ENCODE measurements around the gene AFG3L2. TPM values are rescaled to one million over a fixed set of nuclear protein-coding genes. Genes with fewer than 3 reads are reported as not detected.

AFG3L2 gene
- total and polyA plus RNA-seq, 9 of the 15 experiments (the other 6 are each of a cell fraction or from before 2014, with no cell fraction given) = 24.1 to 109 (median 84.0) TPM

GRCh38 chr18:12347895-12348294 lies 29.1 kb downstream of the AFG3L2 start:
- FAIRE-seq (no peak), ATAC-seq (no peak), DNase-seq (ENCODE audit: extremely low read depth in 1 of 4, low spot score in 3 of 4) (no peak)
- BruUV-seq (replicated peaks) = no TSS peak
- peaks cover 3% of the 10 kb centered on the region; the same call in 1 of the 2 replicates for H4K20me1 ChIP-seq (replicated peaks; ENCODE audit: control insufficient read depth, insufficient read depth, low read length)
- H3K9me1 ChIP-seq (ENCODE audit: control insufficient read depth, insufficient read depth, low read length) = no peaks in the 10 kb centered on the region
- H3K27ac ChIP-seq (ENCODE audit: extremely low read depth, low read depth, low read length) = no peak overlapping the region
- H3K9ac ChIP-seq (ENCODE audit: insufficient read depth in 1 of 2, low read depth in 2 of 2, low read length in 2 of 2) = 0 out of 4 replicates have a peak overlapping the region, but pooled peaks of 1 of the 2 experiments have one; percentile 66
- no peaks in the 10 kb centered on the region for H3K27me3 ChIP-seq (ENCODE audit: control insufficient read depth in 2 of 2, insufficient read depth in 2 of 2, low read length in 2 of 2)
- TF ChIP-seq BCOR (IDR thresholded peaks at IDR 0.05) = no peak
- TF ChIP-seq JUN (IDR thresholded peaks at IDR 0.05; ENCODE audit: borderline replicate concordance, low read depth, low read length) = no peak
- no peak for TF ChIP-seq JUN (CRISPR knock-in tag; IDR thresholded peaks at IDR 0.05; ENCODE audit: borderline replicate concordance)
- TF ChIP-seq PRMT5 (CRISPR knock-in tag; IDR thresholded peaks at IDR 0.05) = no peak
- no peak for TF ChIP-seq ZNF277 (CRISPR knock-in tag; IDR thresholded peaks at IDR 0.05; ENCODE audit: borderline replicate concordance)
- TF ChIP-seq ZNF12 (CRISPR knock-in tag; IDR thresholded peaks at IDR 0.05) = no peak
- no peak for TF ChIP-seq ZBTB34 (CRISPR knock-in tag; IDR thresholded peaks at IDR 0.05)
- TF ChIP-seq KDM1A (IDR thresholded peaks at IDR 0.05) = 0 out of 4 replicates have a peak, but pooled peaks of 1 of the 2 experiments have one; percentile 11
- intact Hi-C loops (cut with micrococcal nuclease) (no loop called here), in situ Hi-C loops (cut with MboI) (no loop called here)
- CTCF ChIA-PET (ENCODE audit: low intra/inter-chr PET ratio) = no interaction called here
- H2AFZ ChIP-seq (ENCODE audit: low read depth, low read length) = no peak overlapping the region
- no peaks in the 10 kb centered on the region for H3K4me1 ChIP-seq (replicated peaks in 1 of 2; ENCODE audit: control insufficient read depth in 2 of 2, insufficient read depth in 2 of 2, low read length in 2 of 2)
- POLR2A ChIA-PET = interaction anchor here (0.7 to 2.1 kb wide), 4 partner anchors 9 to 316 kb away, joined by 3 to 7 read pairs (median 3); no protein-coding TSS in a partner anchor
- 90% methylated on average over 4 of the region's 4 CpGs for WGBS (ENCODE audit: insufficient coverage, low coverage, missing lambda C conversion rate)
- H3K4me2 ChIP-seq (ENCODE audit: insufficient read depth, low read length) = no peak overlapping the region
- peaks cover 95% of the 10 kb centered on the region for H3K36me3 ChIP-seq (ENCODE audit: control insufficient read depth, insufficient read depth, low read length)
- no peak overlapping the region for H3K4me3 ChIP-seq
- H3K79me2 ChIP-seq (ENCODE audit: control insufficient read depth, insufficient read depth, low read length) = no peaks in the 10 kb centered on the region
- H3K9me3 ChIP-seq (replicated peaks; ENCODE audit: control insufficient read depth, insufficient read depth, low read depth, low read length) = no peaks in the 10 kb centered on the region
